ENCODE data around the gene MTMR2.
"Not testable (repeated sequence)": the region's sequence is repeated elsewhere in the genome, so short reads cannot be mapped to it uniquely, and the experiment has no call there.

DNA sequence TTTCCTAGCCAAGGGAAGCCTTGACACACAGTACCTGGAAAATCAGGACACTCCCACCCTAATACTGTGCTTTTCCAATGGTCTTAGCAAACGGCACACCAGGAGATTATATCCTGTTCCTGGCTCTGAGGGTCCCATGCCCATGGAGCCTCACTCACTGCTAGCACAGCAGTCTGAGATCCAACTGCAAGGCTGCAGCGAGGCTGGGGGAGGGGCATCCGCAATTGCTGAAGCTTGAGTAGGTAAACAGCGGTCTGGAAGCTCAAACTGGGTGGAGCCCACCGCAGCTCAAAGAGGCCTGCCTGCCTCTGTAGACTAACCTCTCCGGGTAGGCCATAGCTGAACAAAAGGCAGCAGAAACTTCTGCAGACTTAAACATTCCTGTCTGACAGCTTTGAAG lies 117.4 kb downstream of the MTMR2 start:
- TF ChIP-seq CTCF, POLR2AphosphoS5 (IDR thresholded peaks at IDR 0.05): not testable (repeated sequence)

Data from transverse colon (tissue), 4 donors.